HG03039 (cell line): ENCODE results near the gene PLD6.

Source experiments
- ATAC-seq: cut with Tn5 transposase; IDR thresholded peaks from one replicate; pipeline ENCODE4 v1.9.1; 2021; ENCODE audit warnings: mild to moderate bottlenecking, moderate library complexity; ENCODE audit not compliant: unreplicated experiment

PLD6 gene

DNA sequence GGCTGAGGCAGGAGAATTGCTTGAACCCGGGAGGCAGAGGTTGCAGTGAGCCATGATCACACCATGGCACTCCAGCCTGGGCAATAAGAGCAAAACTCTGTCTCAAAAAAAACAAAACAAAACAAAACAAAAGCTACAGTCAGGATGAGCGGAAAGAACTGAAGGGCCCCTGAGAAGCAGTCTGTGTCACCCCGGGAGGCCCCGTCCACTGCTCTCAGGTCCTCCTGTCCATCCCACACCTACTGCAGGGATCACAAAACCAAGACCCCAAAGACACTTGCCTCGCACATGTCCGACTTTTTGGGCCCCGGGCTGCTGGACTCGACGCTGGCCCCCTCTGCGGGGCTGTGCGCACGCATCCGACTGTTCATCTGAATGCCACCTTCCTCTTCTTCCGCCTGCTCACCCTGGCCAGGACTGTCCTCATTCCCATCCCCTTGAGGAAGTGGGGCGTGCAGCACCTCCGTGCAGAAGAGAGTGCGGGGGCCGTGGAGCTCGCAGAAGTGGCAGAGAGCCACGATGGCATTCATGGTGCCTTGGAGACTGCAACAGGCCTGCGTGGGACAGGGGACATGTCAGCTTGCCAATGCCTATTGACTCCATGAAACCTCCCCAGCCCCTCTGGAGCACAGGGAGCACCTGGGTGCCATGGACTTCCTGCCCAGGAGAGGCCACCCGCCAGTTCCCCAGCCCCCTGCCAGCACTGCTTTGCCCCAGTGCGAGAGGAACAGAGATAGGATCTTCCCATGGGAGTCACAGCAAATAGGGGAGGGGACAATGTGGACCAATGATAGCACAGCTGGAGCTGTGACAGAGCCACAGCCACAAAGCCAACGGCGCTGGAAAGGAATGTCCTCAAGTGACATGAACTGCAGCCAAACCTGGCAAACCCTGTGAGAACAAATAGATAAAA is 21.7 kb upstream of the PLD6 start:
- ATAC-seq, result no peak

DNA sequence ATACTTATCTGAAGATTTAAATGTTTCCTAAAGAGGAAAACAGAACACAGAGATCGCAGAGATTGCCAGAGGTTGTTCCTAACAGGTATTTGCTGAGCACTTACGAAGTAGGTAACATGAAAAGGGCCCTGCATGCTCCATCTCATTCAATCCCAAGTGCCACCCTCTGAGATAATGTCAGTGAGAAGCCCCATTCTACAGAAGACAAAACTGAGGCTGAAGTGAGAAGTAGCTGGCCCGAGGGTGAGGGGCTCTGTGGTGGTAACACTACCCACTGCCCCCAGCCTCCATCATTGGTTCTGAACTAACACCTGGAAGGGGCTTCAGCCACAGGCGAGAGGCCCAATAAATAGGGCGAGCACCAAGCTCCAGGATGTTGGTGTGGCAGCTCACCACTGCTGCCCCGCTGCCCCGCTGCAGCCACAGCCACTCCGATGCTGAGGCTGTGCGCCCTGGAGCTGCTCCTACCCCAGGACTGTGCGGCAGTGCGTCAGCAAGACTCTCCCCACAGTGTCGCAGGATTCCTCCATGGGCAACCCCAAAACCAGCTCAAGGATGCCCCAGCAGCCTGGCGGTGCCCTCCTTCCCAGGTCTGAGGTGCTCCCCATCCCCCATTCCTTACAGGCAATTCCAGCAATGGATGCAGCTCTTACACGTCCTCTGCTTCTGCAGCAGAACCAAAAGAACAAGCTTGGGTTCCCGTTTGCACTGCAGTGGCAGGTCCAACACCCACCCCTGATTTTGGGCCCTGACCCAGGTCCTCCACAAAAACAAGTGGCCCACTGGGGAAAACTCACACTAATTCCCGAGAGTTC is 20.5 kb upstream of the PLD6 start:
- ATAC-seq, result no peak

- ATAC-seq, result no peak
Measured at GRCh38 chr17:17225901-17226300, 19.8 kb upstream of the PLD6 start.

- ATAC-seq, result no peak
Measured at GRCh38 chr17:17224137-17224536, 18.0 kb upstream of the PLD6 start.

DNA sequence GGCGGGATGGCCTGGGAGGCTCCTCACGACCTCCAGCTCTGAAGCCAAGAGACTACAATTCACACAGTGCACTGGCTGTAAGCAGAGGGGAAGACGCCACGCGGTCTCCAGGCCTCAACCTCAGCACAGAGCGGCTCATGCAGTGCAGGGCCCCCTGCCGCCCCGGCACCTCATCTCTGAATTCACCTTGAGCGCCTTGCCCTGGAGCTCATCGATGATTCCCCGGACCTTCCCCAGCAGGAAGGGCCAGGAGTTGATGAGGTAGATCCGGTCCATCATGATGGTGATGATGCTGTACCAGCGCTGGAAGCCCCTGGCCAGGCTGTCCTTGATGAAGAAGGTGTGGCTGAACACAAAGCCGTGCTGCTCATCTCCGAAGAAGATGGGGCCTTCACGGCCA is 17.6 kb upstream of the PLD6 start:
- no peak for ATAC-seq

DNA sequence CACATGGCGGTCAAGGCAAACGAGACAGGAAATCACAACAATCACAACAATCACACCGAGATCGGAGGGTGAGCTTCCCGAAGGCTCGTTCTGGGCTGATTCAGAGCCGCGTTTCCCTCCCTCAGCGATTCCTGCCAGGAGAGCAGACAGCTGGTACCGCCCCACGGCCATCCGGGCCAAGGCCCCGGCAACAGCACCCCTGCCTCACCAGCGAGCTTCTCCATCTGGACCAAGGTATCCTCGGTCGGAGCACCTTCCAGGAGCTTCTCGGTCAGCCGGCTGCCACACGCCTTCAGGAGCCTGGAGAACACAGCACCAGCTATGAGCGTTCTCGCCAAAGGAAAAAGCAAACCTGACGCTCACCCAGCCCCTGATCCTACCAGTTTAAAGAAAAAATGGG is 15.2 kb upstream of the PLD6 start:
- no peak for ATAC-seq

GRCh38 chr17:17220529-17220928 is 14.4 kb upstream of the PLD6 start:
- no peak for ATAC-seq

DNA sequence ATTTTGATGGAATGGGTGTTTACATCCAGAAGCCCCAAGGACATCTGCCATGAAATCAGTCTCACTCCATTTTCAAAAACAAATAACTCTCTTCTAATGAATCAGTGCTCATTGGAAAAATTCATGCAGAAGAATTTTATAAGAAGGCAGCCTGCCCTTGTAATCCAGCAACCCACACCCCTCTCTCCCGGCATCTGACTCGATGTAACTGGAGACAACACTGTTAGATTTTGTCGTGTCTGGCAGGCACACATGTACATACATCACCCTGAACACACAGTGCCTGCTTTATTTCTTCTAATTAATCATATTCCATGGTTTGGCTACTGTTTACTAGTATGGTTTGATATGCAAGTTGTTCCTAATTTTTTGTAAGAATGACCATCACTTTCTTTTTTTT is 11.9 kb upstream of the PLD6 start:
- no peak for ATAC-seq

GRCh38 chr17:17216776-17217175 is 10.6 kb upstream of the PLD6 start:
- no peak for ATAC-seq

- no peak for ATAC-seq
Measured at GRCh38 chr17:17216236-17216635, 10.1 kb upstream of the PLD6 start.

GRCh38 chr17:17215575-17215974 is 9.4 kb upstream of the PLD6 start:
- no peak for ATAC-seq

DNA sequence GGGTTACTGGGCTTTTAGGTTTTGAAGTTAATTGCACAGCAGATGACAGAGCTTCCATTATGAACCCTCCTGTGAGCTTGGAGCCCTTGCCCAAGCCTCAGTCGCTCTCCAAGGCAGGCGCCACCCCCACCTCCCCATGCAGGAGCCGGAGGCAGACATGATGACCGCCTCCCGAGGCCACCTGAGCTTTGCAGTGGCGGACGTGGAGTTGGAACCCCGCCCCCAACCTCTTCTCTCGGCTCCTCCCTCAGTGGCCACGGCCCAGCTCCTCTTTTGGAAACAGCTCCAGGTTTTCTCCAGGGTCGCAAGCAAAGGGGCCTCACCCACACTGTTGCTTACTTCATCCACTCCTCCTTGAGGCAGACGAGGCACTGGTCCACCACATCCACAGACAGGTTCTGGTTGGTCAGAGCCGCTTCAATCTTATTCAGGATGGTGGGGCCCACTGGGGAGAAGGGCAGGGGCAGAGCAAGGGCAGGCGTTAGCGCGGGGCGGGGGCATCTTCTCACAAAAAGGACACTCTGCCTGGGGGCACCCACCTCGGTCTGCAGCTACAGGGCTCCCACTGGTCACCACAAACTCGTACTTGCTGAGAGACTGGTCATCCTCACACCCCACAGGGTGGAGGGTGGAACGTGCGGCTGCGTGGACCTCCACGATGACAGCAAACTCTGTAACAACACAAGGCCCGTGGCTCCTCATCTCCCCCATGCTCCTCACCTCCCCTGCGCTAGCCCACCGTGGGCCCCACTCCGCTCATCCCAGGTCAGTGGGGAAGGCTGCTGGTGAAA is 8.7 kb upstream of the PLD6 start:
- ATAC-seq, result no peak

- ATAC-seq, result no peak
Measured at GRCh38 chr17:17213775-17214174, 7.6 kb upstream of the PLD6 start.

GRCh38 chr17:17207998-17208397 is 1.9 kb upstream of the PLD6 start:
- no peak for ATAC-seq

DNA sequence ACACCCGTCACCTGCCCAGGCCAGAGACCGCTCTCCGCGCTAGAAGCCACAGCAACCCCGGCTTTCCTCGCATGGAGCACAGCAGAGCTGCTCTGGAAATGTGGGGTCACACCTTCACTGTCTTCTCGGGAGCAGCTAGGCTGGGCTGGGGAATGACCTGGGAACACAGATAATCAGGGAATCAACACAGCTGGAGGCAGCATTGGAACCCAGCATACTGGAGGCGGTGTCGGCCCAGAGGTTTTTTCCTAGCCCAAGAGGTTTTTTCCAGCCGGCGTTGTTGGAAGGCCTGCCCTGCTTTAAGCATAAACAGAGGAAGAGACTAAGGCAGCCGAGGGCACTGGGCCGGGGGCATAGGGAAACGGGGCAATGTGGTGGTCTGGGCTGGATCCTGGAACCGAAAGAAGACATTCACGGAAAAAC is 791 bp upstream of the PLD6 start:
- no peak for ATAC-seq

DNA sequence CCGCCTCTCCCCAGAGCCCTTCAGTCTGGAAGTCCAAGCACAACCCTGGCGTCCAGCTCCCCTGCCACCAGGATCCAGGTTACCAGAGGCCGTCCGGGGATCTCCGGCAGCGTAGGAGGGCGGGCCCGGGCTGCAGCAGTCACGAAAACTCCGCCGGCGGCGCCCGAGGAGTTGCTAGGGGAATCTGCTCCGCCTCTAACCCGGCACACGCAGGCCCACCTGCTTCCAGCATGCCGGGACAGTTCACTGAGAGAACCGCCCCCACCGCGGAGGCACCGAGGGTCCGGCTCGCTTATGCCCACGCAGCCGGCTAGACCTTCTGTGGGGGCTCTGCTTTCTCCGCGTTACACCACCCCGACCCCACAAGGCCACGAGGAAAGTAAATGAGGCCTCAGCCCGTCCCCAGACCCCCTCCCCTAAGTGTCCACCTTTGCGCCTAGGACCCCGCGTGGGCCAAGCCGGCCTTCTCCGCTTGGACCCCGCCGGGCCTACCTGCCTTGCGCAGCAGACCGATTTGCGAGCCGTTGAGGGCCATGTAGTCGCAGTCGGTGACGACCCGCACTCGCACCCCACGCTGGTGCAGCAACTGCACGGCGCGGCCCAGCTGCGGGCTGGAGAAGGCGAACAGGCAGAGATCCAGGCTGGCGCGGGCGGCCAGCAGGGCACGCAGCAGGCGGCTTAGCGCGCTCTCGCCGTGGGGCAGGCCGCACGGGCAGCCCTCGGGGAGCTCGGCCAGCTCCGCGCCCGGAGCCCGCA is 587 bp downstream of the PLD6 start:
- ATAC-seq, result no peak

GRCh38 chr17:17204635-17205231 is 1.4 kb downstream of the PLD6 start:
- no peak for ATAC-seq

GRCh38 chr17:17204041-17204591 is 2.0 kb downstream of the PLD6 start:
- ATAC-seq, result no peak

GRCh38 chr17:17203173-17203730 is 2.9 kb downstream of the PLD6 start:
- ATAC-seq, result no peak
